Endothelial cell of umbilical vein (primary cell): ENCODE data around the gene DIP2C. TPM values are rescaled to one million over a fixed set of nuclear protein-coding genes. Genes with fewer than 3 reads are reported as not detected.
"Not testable (repeated sequence)": the region's sequence is repeated elsewhere in the genome, so short reads cannot be mapped to it uniquely, and the experiment has no call there.

Source experiments
- BruUV-seq: library from RNA; stranded (reverse); fragments of 400-500 nt; replicated peaks from 2 replicates; lab custom pipeline; 2021; lab: Mats Ljungman, UMichigan
- CTCF ChIA-PET: fragments of 300-600, 350-600 bp; sonication (Branson Sonifier 250); formaldehyde crosslinking; loops from one replicate; lab custom pipeline; 2021; ENCODE audit warnings: antibody characterized with exemption, inconsistent platforms; lab: Charles Lee
- POLR2A ChIA-PET: fragments of 300-600, 350-600 bp; sonication (Branson Sonifier 250); formaldehyde crosslinking; loops from one replicate; lab custom pipeline; 2021; ENCODE audit warnings: antibody characterized with exemption, inconsistent platforms; lab: Charles Lee
- DNase-seq: peaks from one replicate; pipeline ENCODE4 v3.0.0-alpha.2; 2011; ENCODE audit warnings: low read depth, low spot score
- FAIRE-seq: peaks from 2 replicates; lab custom pipeline; 2011; peaks lifted over from hg19 to GRCh38; lab: Jason Lieb, UNC
- H2AFZ ChIP-seq: 2 replicates; pipeline ENCODE4 v1.6.0; 2012; ENCODE audit warnings: low read depth, low read length, control low read depth, inconsistent platforms
- H3K27ac ChIP-seq: 2 replicates; pipeline ENCODE4 v1.5.1; 2011; ENCODE audit warnings: low read depth, mild to moderate bottlenecking, control low read depth, low read length, moderate library complexity; ENCODE audit not compliant: insufficient read depth
- H3K27me3 ChIP-seq, 2 experiments: 2 replicates each; pipeline versions ENCODE4 v1.6.0 to v1.6.1; 2011; ENCODE audit warnings: low read length in 2 of 2, mixed read lengths in 1 of 2; ENCODE audit not compliant: control insufficient read depth in 2 of 2, insufficient read depth in 2 of 2
- H3K36me3 ChIP-seq, 2 experiments: 2 replicates in 1 of 2; 3 replicates in 1 of 2; pipeline ENCODE4 v1.5.1; 2011; ENCODE audit warnings: low read length in 2 of 2, mild to moderate bottlenecking in 1 of 2, moderate library complexity in 1 of 2; ENCODE audit not compliant: control insufficient read depth in 2 of 2, insufficient read depth in 2 of 2; ENCODE audit errors: extremely low read depth in 1 of 2
- H3K4me1 ChIP-seq: 3 replicates; pipeline ENCODE4 v1.5.1; 2011; ENCODE audit warnings: mild to moderate bottlenecking, low read length; ENCODE audit not compliant: control insufficient read depth, insufficient read depth; ENCODE audit errors: extremely low read depth
- H3K4me2 ChIP-seq: 2 replicates; pipeline ENCODE4 v1.6.1; 2011; ENCODE audit warnings: low read length, control low read depth, mixed read lengths; ENCODE audit not compliant: insufficient read depth
- H3K4me3 ChIP-seq, 3 experiments: fragments of 200-600 bp in 1 of 3; sonication (generic), shearing (Covaris generic) in 1 of 3; replicated peaks in 1 of 3; 2 replicates each; pipeline ENCODE4 v1.5.1; 2011 to 2016; ENCODE audit warnings: control low read depth in 3 of 3, low read length in 3 of 3, mild to moderate bottlenecking in 2 of 3, inconsistent platforms in 1 of 3, low read depth in 1 of 3, moderate library complexity in 1 of 3; ENCODE audit not compliant: insufficient read depth in 1 of 3
- H3K79me2 ChIP-seq: 2 replicates; pipeline ENCODE4 v1.6.0; 2012; ENCODE audit warnings: low read length, inconsistent platforms; ENCODE audit not compliant: control insufficient read depth, insufficient read depth
- H3K9ac ChIP-seq: replicated peaks from 2 replicates; pipeline ENCODE3; 2011; ENCODE audit warnings: low read length, control low read depth; ENCODE audit not compliant: insufficient read depth; ENCODE audit errors: extremely low read depth
- H3K9me1 ChIP-seq: replicated peaks from 3 replicates; pipeline ENCODE4 v1.6.0; 2011; ENCODE audit warnings: mild to moderate bottlenecking, low read length; ENCODE audit not compliant: control insufficient read depth, insufficient read depth; ENCODE audit errors: extremely low read depth
- H3K9me3 ChIP-seq: replicated peaks from 2 replicates; pipeline ENCODE4 v1.5.1; 2012; ENCODE audit warnings: low read length, inconsistent platforms; ENCODE audit not compliant: control insufficient read depth, insufficient read depth
- H4K20me1 ChIP-seq: replicated peaks from 2 replicates; pipeline ENCODE3; 2011; ENCODE audit warnings: mild to moderate bottlenecking, low read length; ENCODE audit not compliant: control insufficient read depth, insufficient read depth; ENCODE audit errors: extremely low read depth
- EZH2 ChIP-seq: IDR thresholded peaks from 2 replicates; pipeline ENCODE4 v1.6.1; 2012; ENCODE audit warnings: borderline replicate concordance, low read depth, mild to moderate bottlenecking, moderate library complexity, low read length, inconsistent platforms; ENCODE audit not compliant: severe bottlenecking
- FOS ChIP-seq: IDR thresholded peaks from 2 replicates; pipeline ENCODE4 v1.6.1; 2011; ENCODE audit warnings: mild to moderate bottlenecking, low read length, moderate library complexity, borderline replicate concordance; ENCODE audit not compliant: insufficient read depth
- GATA2 ChIP-seq: IDR thresholded peaks from 2 replicates; pipeline ENCODE4 v1.7.0; 2011; ENCODE audit warnings: low read depth, mild to moderate bottlenecking, moderate library complexity, mixed read lengths, low read length; ENCODE audit not compliant: insufficient read length, insufficient read depth
- JUN ChIP-seq: IDR thresholded peaks from 2 replicates; pipeline ENCODE4 v1.6.1; 2011; ENCODE audit warnings: borderline replicate concordance, low read depth; ENCODE audit not compliant: insufficient read length, insufficient read depth
- dilution Hi-C: fragments of 300-500 bp; cut with MboI; formaldehyde crosslinking; loops from one replicate; pipeline ENCODE4 v1.15.0; 2019; ENCODE audit warnings: low sequenced_read_pairs; ENCODE audit not compliant: extremely low pct_ligation_motif_present
- intact Hi-C: fragments of 100-400 bp; cut with micrococcal nuclease; formaldehyde crosslinking; loops from one replicate; pipeline ENCODE4 v1.10.0; 2022
- polyA plus RNA-seq, 4 experiments: library from polyadenylated mRNA; depleted of rRNA in 3 of 4; stranded (reverse) in 3 of 4; unstranded in 1 of 4; fragments of >200 nt; gene quantifications; 2 replicates each; pipeline versions ENCODE4 v1.2.1 to v1.2.3, GENCODE V29; 2011 to 2012; ENCODE audit warnings: missing spikeins in 1 of 4
- total RNA-seq: library from RNA; stranded (reverse); gene quantifications from 2 replicates; pipeline ENCODE4 v1.2.3, GENCODE V29; 2021

The DIP2C gene
- total and polyA plus RNA-seq, 2 donors (not counting 3 experiments of a cell fraction or from before 2014, with no cell fraction given): 3.6 to 10.7 TPM

DNA sequence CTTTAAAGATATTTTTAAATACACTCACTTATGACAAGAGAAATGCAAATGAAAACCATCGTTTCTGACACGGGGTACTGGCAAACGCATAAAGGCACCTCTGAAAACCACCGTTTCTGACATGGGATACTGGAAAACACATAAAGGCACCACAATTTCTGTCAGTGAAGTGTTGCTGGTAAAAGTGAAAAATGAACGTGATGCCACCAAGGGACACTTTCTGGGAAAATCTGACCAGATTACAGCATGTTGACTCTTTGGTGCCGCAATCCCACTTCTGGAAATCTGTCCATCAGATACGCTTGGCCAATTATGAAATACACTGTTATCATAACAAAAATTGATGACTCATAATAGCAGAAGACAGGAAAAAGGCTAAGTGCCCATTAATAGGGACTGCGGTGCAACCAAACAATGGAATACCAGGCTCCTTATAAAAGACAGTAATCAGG lies 422.5 kb downstream of the DIP2C start:
- intact Hi-C loops (loop anchor here (10.0 kb wide), 1 partner anchor 188 kb away; no protein-coding TSS in a partner anchor), dilution Hi-C loops (no loop called here)
- DNase-seq (peak; percentile 73), FAIRE-seq (peak; percentile 76)
- H3K27me3 ChIP-seq: no peaks in the 10 kb centered on the region
- no peaks in the 10 kb centered on the region for H3K9me1 ChIP-seq
- ChIA-PET POLR2A (no interaction called here), CTCF (interaction anchor here (1.1 kb wide), 1 partner anchor 9 kb away, joined by 3 read pairs; no protein-coding TSS in a partner anchor)
- H3K4me1 ChIP-seq: peaks cover 10% of the 10 kb centered on the region
- no peak overlapping the region for H3K27ac ChIP-seq
- TF ChIP-seq EZH2 (no peak), JUN (peak; percentile 83), FOS (peak; percentile 65), GATA2 (peak; percentile 74)
- H3K79me2 ChIP-seq: no peaks in the 10 kb centered on the region
- no peak overlapping the region for H2AFZ ChIP-seq
- H3K9me3 ChIP-seq: no peaks in the 10 kb centered on the region
- no peaks in the 10 kb centered on the region for H4K20me1 ChIP-seq
- no TSS peak for BruUV-seq
- H3K4me2 ChIP-seq: peak overlapping the region; percentile 66
- H3K36me3 ChIP-seq: no peaks in the 10 kb centered on the region
- H3K9ac ChIP-seq: no peak overlapping the region
- no peak overlapping the region for H3K4me3 ChIP-seq

DNA sequence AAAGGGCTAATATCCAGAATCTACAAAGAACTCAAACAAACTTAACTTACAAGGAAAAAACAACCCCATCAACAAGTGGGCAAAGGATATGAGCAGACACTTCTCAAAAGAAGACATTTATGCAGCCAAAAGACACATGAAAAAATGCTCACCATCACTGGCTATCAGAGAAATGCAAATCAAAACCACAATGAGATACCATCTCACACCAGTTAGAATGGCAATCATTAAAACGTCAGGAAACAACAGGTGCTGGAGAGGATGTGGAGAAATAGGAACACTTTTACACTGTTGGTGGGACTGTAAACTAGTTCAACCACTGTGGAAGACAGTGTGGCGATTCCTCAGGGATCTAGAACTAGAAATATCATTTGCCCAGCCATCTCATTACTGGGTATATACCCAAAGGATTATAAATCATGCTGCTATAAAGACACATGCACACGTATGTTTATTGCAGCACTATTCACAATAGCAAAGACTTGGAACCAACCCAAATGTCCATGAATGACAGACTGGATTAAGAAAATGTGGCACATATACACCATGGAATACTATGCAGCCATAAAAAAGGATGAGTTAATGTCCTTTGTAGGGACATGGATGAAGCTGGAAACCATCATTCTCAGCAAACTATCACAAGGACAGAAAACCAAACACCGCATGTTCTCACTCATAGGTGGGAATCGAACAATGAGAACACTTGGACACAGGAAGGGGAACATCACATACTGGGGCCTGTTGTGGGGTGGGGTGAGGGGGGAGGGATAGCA lies 423.5 kb downstream of the DIP2C start:
- POLR2A ChIA-PET: interaction anchor here (0.5 kb wide), 1 partner anchor 42 kb away, joined by 3 read pairs; no protein-coding TSS in a partner anchor
- H4K20me1 ChIP-seq, H3K4me3 ChIP-seq, H3K9me1 ChIP-seq, BruUV-seq, dilution Hi-C loops, H3K4me1 ChIP-seq, H3K36me3 ChIP-seq, H3K27me3 ChIP-seq, H3K9ac ChIP-seq, H2AFZ ChIP-seq, CTCF ChIA-PET, H3K27ac ChIP-seq, DNase-seq, H3K9me3 ChIP-seq, FAIRE-seq, H3K79me2 ChIP-seq, H3K4me2 ChIP-seq: not testable (repeated sequence)
- intact Hi-C loops: loop anchor here (10.0 kb wide), 1 partner anchor 189 kb away; no protein-coding TSS in a partner anchor

DNA sequence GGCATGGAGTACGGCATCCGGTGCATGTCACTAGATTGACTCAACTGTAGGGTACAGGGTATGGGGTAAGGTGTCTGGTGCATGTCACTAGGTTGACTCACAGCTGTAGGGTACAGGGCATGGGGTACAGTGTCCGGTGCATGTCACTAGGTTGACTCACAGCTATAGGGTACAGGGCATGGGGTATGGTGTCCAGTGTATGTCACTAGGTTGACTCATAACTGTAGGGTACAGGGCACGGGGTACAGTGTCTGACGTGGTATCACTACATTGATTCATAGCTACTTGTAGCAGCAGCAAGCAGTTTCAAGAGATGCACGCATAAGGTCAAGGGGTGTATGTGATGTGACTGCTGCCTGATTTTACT lies 424.4 kb downstream of the DIP2C start:
- FAIRE-seq, H3K27ac ChIP-seq, CTCF ChIA-PET, H3K4me1 ChIP-seq, POLR2A ChIA-PET, H2AFZ ChIP-seq, H3K9ac ChIP-seq, H3K9me3 ChIP-seq, DNase-seq, H4K20me1 ChIP-seq, BruUV-seq, H3K4me3 ChIP-seq, H3K27me3 ChIP-seq, dilution Hi-C loops, H3K9me1 ChIP-seq, H3K36me3 ChIP-seq, H3K4me2 ChIP-seq, H3K79me2 ChIP-seq: not testable (repeated sequence)
- intact Hi-C loops: loop anchor here (10.0 kb wide), 1 partner anchor 190 kb away; no protein-coding TSS in a partner anchor
